HFFc6 (cell line): ENCODE measurements around the gene TPBGL. TPM values are rescaled to one million over a fixed set of nuclear protein-coding genes. Genes with fewer than 3 reads are reported as not detected.

Experiments
- DNase-seq: peaks from one replicate; pipeline ENCODE4 v3.0.0-alpha.2; 2018
- H3K27ac Mint-ChIP-seq: 2 replicates; pipeline ENCODE4 v1.8.0; 2020; ENCODE audit warnings: mild to moderate bottlenecking, mixed read lengths
- H3K27me3 Mint-ChIP-seq: 2 replicates; pipeline ENCODE4 v1.8.0; 2021; ENCODE audit warnings: mild to moderate bottlenecking, moderate library complexity, mixed read lengths; ENCODE audit not compliant: insufficient read depth
- H3K36me3 Mint-ChIP-seq: 2 replicates; pipeline ENCODE4 v1.8.0; 2021; ENCODE audit warnings: low read depth, mixed read lengths
- H3K4me1 Mint-ChIP-seq: 2 replicates; pipeline ENCODE4 v1.8.0; 2020; ENCODE audit warnings: low read depth, mixed read lengths
- H3K4me3 Mint-ChIP-seq: 2 replicates; pipeline ENCODE4 v1.8.0; 2020; ENCODE audit warnings: mild to moderate bottlenecking, moderate library complexity, mixed read lengths
- H3K9me3 Mint-ChIP-seq: 2 replicates; pipeline ENCODE4 v1.8.0; 2020; ENCODE audit warnings: mild to moderate bottlenecking, mixed read lengths
- CTCF ChIP-seq: fragments of 200-600 bp; sonication (generic); IDR thresholded peaks from 2 replicates; pipeline ENCODE4 v1.5.0; 2021; ENCODE audit warnings: antibody characterized with exemption, mild to moderate bottlenecking
- total RNA-seq, 6 experiments: library from RNA; stranded (reverse); fragmentation: NEBNext Ultra II Directional; extraction: Animal tissue kit (Norgen Biotek cat#: 25700); gene quantifications; 2 replicates in 1 of 6; 3 replicates in 5 of 6; pipeline ENCODE4 v1.2.3, GENCODE V29; 2021

TPBGL gene
- total RNA-seq, 6 experiments from 2014 or later: not detected

DNA sequence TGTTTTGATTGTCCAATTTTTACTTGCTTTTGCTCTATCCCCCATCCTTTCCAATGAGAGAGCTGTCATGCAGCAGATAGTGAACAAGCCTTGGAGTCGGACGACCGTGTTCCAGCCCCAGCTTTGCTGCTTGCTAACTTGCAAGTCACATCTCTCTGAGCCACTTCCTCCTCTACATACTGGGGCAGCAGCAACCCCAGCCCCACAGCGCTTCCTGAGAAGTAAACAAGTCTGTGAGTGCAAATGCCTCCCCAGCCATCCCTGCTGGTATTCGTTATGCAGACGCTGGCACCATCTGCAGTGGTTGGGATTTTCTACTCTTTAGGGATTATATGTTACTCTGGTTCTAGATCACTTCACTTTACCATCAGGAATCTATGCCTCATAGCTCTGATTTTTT lies 35.0 kb downstream of the TPBGL start:
- Mint-ChIP-seq H3K4me3 (no peak overlapping the region), H3K27ac (no peak overlapping the region), H3K4me1 (no peaks in the 10 kb centered on the region), H3K27me3 (peaks cover 2% of the 10 kb centered on the region), H3K36me3 (no peaks in the 10 kb centered on the region), H3K9me3 (no peaks in the 10 kb centered on the region)
- DNase-seq: no peak
- TF ChIP-seq CTCF: no peak

DNA sequence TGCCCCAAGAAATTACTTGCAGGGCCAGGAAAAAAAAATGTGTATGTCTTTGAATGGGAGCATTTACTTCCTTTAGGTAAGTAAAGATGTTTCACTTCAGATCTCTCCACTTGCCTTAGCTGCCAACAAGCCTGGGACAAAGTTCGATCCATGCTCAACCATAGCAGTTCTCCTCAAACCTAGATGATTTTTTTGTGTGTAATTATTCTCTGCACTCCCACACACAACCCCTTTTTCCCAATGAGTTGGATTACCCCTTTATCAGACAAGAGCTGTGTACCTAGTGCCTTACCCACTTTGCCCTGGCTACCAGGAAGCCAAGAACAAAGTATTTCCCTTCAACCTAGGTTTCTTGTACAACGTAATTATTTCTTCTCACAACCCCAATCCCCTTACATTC lies 35.6 kb downstream of the TPBGL start:
- H3K4me3 Mint-ChIP-seq: no peak overlapping the region
- H3K9me3 Mint-ChIP-seq: no peaks in the 10 kb centered on the region
- DNase-seq: no peak
- H3K36me3 Mint-ChIP-seq: no peaks in the 10 kb centered on the region
- H3K27me3 Mint-ChIP-seq: peaks cover 2% of the 10 kb centered on the region
- H3K4me1 Mint-ChIP-seq: no peaks in the 10 kb centered on the region
- no peak overlapping the region for H3K27ac Mint-ChIP-seq
- no peak for TF ChIP-seq CTCF

GRCh38 chr11:75276686-75277085 lies 36.1 kb downstream of the TPBGL start:
- Mint-ChIP-seq H3K27ac (no peak overlapping the region), H3K4me1 (no peaks in the 10 kb centered on the region), H3K27me3 (peaks cover 2% of the 10 kb centered on the region; the same call in 1 of the 2 replicates), H3K4me3 (no peak overlapping the region), H3K9me3 (no peaks in the 10 kb centered on the region), H3K36me3 (no peaks in the 10 kb centered on the region)
- DNase-seq: no peak
- TF ChIP-seq CTCF: no peak

DNA sequence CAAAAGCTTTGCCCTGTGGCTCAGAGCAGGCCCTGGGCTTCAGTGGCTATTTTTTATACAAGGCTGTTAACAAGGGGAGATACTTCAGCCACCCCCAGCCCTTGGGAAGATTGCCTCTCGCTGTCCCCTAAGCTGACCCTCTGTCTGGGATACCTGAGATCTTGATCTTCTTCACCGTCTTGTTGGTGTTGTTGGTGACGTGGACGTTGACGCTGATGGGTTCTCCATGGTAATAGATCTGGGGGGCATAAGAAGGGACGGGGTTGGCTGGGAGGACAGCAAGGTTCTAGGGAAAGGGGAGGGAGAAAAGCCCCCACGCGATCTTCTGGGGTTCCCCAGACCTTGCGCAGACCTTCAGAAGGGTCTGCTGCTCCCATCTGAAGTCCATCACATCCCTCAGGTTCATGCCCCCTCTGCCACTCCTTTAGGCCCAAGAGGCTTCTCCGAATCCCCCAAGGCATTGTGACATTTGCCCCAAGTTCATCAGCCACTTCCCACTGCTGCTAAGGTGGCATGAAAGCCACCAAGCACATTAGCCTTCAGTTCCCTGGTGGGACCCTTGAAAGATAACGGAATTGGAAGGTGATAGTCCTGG lies 36.7 kb downstream of the TPBGL start:
- Mint-ChIP-seq H3K9me3 (no peaks in the 10 kb centered on the region), H3K27ac (no peak overlapping the region), H3K4me1 (no peaks in the 10 kb centered on the region), H3K36me3 (no peaks in the 10 kb centered on the region), H3K4me3 (no peak overlapping the region), H3K27me3 (peaks cover 2% of the 10 kb centered on the region; the same call in 1 of the 2 replicates)
- no peak for DNase-seq
- TF ChIP-seq CTCF: no peak

- no peak overlapping the region for H3K4me3 Mint-ChIP-seq
- no peaks in the 10 kb centered on the region for H3K9me3 Mint-ChIP-seq
- no peaks in the 10 kb centered on the region for H3K36me3 Mint-ChIP-seq
- H3K4me1 Mint-ChIP-seq: no peaks in the 10 kb centered on the region
- TF ChIP-seq CTCF: no peak
- peaks cover 2% of the 10 kb centered on the region; the same call in 1 of the 2 replicates for H3K27me3 Mint-ChIP-seq
- no peak overlapping the region for H3K27ac Mint-ChIP-seq
- DNase-seq: no peak
Measured at GRCh38 chr11:75277991-75278790, 37.6 kb downstream of the TPBGL start.
